Smooth muscle cell (in vitro differentiated cells): ENCODE results near the gene NHS. TPM values are rescaled to one million over a fixed set of nuclear protein-coding genes. Genes with fewer than 3 reads are reported as not detected.

Source experiments
- DNase-seq: peaks from one replicate; lab custom pipeline; 2025; ENCODE audit not compliant: unreplicated experiment; lab: John Stamatoyannopoulos, UW
- H2AFZ ChIP-seq: fragments of 200-600 bp; sonication (generic); 2 replicates; pipeline ENCODE4 v1.6.0; 2016; ENCODE audit warnings: antibody characterized with exemption, low read depth, mild to moderate bottlenecking
- H3F3A ChIP-seq: fragments of 200-600 bp; sonication (generic); 2 replicates; pipeline ENCODE4 v1.6.0; 2017; ENCODE audit warnings: antibody characterized with exemption, low read depth
- H3K27ac ChIP-seq: fragments of 200-600 bp; sonication (generic); 2 replicates; pipeline ENCODE4 v1.5.1; 2016; ENCODE audit warnings: low read depth, mild to moderate bottlenecking
- H3K27me3 ChIP-seq: fragments of 200-600 bp; sonication (generic); 2 replicates; pipeline ENCODE4 v1.6.1; 2016; ENCODE audit warnings: low read depth, mild to moderate bottlenecking
- H3K36me3 ChIP-seq: fragments of 200-600 bp; sonication (generic); 2 replicates; pipeline ENCODE4 v1.5.1; 2016; ENCODE audit warnings: low read depth
- H3K4me1 ChIP-seq: fragments of 200-600 bp; sonication (generic); 2 replicates; pipeline ENCODE4 v1.5.1; 2016; ENCODE audit warnings: low read depth
- H3K4me2 ChIP-seq: fragments of 200-600 bp; sonication (generic); 2 replicates; pipeline ENCODE4 v1.6.0; 2016; ENCODE audit warnings: mild to moderate bottlenecking
- H3K4me3 ChIP-seq: fragments of 200-600 bp; sonication (generic); 2 replicates; pipeline ENCODE4 v1.5.1; 2016; ENCODE audit warnings: mild to moderate bottlenecking
- H3K79me2 ChIP-seq: fragments of 200-600 bp; sonication (generic); 2 replicates; pipeline ENCODE4 v1.6.0; 2016; ENCODE audit warnings: low read depth, mild to moderate bottlenecking
- H3K9ac ChIP-seq: fragments of 200-600 bp; sonication (generic); 2 replicates; pipeline ENCODE4 v1.6.0; 2016; ENCODE audit warnings: low read depth
- H3K9me3 ChIP-seq: fragments of 200-600 bp; sonication (generic); replicated peaks from 2 replicates; pipeline ENCODE4 v1.5.1; 2016; ENCODE audit warnings: low read depth
- H4K20me1 ChIP-seq: fragments of 200-600 bp; sonication (generic); 2 replicates; pipeline ENCODE4 v1.6.0; 2016; ENCODE audit warnings: low read depth
- CTCF ChIP-seq: fragments of 200-600 bp; sonication (generic); IDR thresholded peaks from 2 replicates; pipeline ENCODE4 v1.5.1; 2017; ENCODE audit warnings: borderline replicate concordance, mild to moderate bottlenecking, antibody characterized with exemption; ENCODE audit not compliant: insufficient read depth, poor library complexity, severe bottlenecking
- WGBS: methylation state at CpG from one replicate; pipeline ENCODE4 v1.1.7; 2016; ENCODE audit warnings: low lambda C conversion rate; 5-methylcytosine and 5-hydroxymethylcytosine counted together
- polyA plus RNA-seq: library from polyadenylated mRNA; unstranded; fragments of >200 nt; fragmentation: Nextera tagmentation; extraction: Ambion mirVana; gene quantifications from 2 replicates; pipeline ENCODE4 v1.2.1, GENCODE V29; 2016
- total RNA-seq: library from RNA; depleted of rRNA; stranded (reverse); fragments of >200 nt; gene quantifications from 2 replicates; pipeline ENCODE4 v1.2.3, GENCODE V29; 2014

The NHS gene
- total and polyA plus RNA-seq, 2 experiments from 2014 or later, result 2.6 to 9.6 TPM

- TF ChIP-seq CTCF, result no peak
- Histone ChIP-seq H3F3A (no peaks in the 10 kb centered on the region), H3K4me1 (no peaks in the 10 kb centered on the region), H3K9ac (no peak overlapping the region), H3K4me3 (no peak overlapping the region), H3K27ac (no peak overlapping the region), H3K79me2 (no peaks in the 10 kb centered on the region), H4K20me1 (peaks cover 10% of the 10 kb centered on the region), H2AFZ (no peak overlapping the region), H3K9me3 (no peaks in the 10 kb centered on the region), H3K4me2 (no peak overlapping the region), H3K27me3 (no peaks in the 10 kb centered on the region), H3K36me3 (no peaks in the 10 kb centered on the region)
- no peak for DNase-seq
- 46% methylated on average over 5 of the region's 5 CpGs for WGBS
These were observed 260.2 kb downstream of the NHS start for GRCh38 chrX:17635231-17635630.

- Histone ChIP-seq H3F3A (no peaks in the 10 kb centered on the region), H3K4me2 (no peak overlapping the region), H2AFZ (no peak overlapping the region), H3K4me1 (no peaks in the 10 kb centered on the region), H3K9ac (no peak overlapping the region), H3K4me3 (no peak overlapping the region), H3K36me3 (no peaks in the 10 kb centered on the region), H3K27ac (no peak overlapping the region), H3K79me2 (no peaks in the 10 kb centered on the region), H3K9me3 (no peaks in the 10 kb centered on the region), H4K20me1 (peaks cover 13% of the 10 kb centered on the region), H3K27me3 (no peaks in the 10 kb centered on the region)
- DNase-seq, result no peak
- WGBS, result 67% methylated on average over 4 of the region's 4 CpGs
- no peak for TF ChIP-seq CTCF
These were observed 262.2 kb downstream of the NHS start for GRCh38 chrX:17637235-17637634.

GRCh38 chrX:17638731-17639130 is 263.7 kb downstream of the NHS start:
- Histone ChIP-seq H2AFZ (no peak overlapping the region), H3K79me2 (no peaks in the 10 kb centered on the region), H3K9ac (no peak overlapping the region), H3K27me3 (no peaks in the 10 kb centered on the region), H3K4me1 (no peaks in the 10 kb centered on the region), H3K4me2 (no peak overlapping the region), H4K20me1 (peaks cover 24% of the 10 kb centered on the region), H3F3A (no peaks in the 10 kb centered on the region), H3K9me3 (no peaks in the 10 kb centered on the region), H3K36me3 (no peaks in the 10 kb centered on the region), H3K4me3 (no peak overlapping the region), H3K27ac (no peak overlapping the region)
- DNase-seq, result no peak
- 75% methylated on average over 1 of the region's 1 CpG for WGBS
- TF ChIP-seq CTCF, result no peak

GRCh38 chrX:17642891-17643290 is 267.9 kb downstream of the NHS start:
- no peaks in the 10 kb centered on the region for H3K4me1 ChIP-seq
- no peak overlapping the region for H3K9ac ChIP-seq
- H3K4me3 ChIP-seq, result no peak overlapping the region
- H3K79me2 ChIP-seq, result no peaks in the 10 kb centered on the region
- H3K36me3 ChIP-seq, result no peaks in the 10 kb centered on the region
- no peak overlapping the region for H3K27ac ChIP-seq
- TF ChIP-seq CTCF, result no peak
- H3K27me3 ChIP-seq, result no peaks in the 10 kb centered on the region
- no peaks in the 10 kb centered on the region for H3K9me3 ChIP-seq
- no peak overlapping the region for H2AFZ ChIP-seq
- H3K4me2 ChIP-seq, result no peak overlapping the region
- DNase-seq, result no peak
- peaks cover 36% of the 10 kb centered on the region for H4K20me1 ChIP-seq
- no peaks in the 10 kb centered on the region for H3F3A ChIP-seq
